Left renal pelvis (tissue), 4 donors: ENCODE results near the gene FAM20B. TPM values are rescaled to one million over a fixed set of nuclear protein-coding genes. Genes with fewer than 3 reads are reported as not detected.

ENCODE experiments used
- polyA plus RNA-seq, 4 donors: library from polyadenylated mRNA; unstranded; fragments of 120-200 nt; gene quantifications; one replicate each; pipeline ENCODE4 v1.2.1, GENCODE V29; 2013; ENCODE audit not compliant: insufficient read length in 4 of 4

The FAM20B gene
- polyA plus RNA-seq, 4 donors, result 37.1 to 49.3 (median 47.2) TPM

Other genes starting within 250 kb of the FAM20B start
- 10 to 100 TPM in 2 of 4 donors, 1 to 10 TPM in 2; 3.1 to 56.5 (median 11.4) TPM for gene ANGPTL1, start 154.8 kb upstream of the FAM20B start, polyA plus RNA-seq
- 10 to 100 TPM; 24.6 to 28.2 (median 25.0) TPM for gene TOR3A, start 56.2 kb downstream of the FAM20B start, polyA plus RNA-seq
- 10 to 100 TPM in 3 of 4 donors, 1 to 10 TPM in 1; 7.7 to 11.9 (median 10.2) TPM for gene ABL2, start 203.8 kb downstream of the FAM20B start, polyA plus RNA-seq